K562 (cell line): ENCODE measurements around the gene ARHGAP26.

Experiments
- EZH2 ChIP-seq: IDR thresholded peaks from 2 replicates; pipeline ENCODE4 v1.6.1; 2012; ENCODE audit warnings: low read depth, mild to moderate bottlenecking, inconsistent platforms, low read length, borderline replicate concordance
- NR2F6 ChIP-seq: fragments of 450-650 bp; formaldehyde crosslinking; IDR thresholded peaks from 2 replicates; pipeline ENCODE4 v1.4.0; 2020; ENCODE audit warnings: mild to moderate bottlenecking
- NRF1 ChIP-seq, 2 experiments: fragments of 450-650 bp; IDR thresholded peaks in 1 of 2; conservative IDR thresholded peaks in 1 of 2; 2 replicates each; pipeline ENCODE4 v1.6.1; 2014; ENCODE audit warnings: mild to moderate bottlenecking in 2 of 2
- POLR2A ChIP-seq: fragments of 450-650 bp; conservative IDR thresholded peaks from 2 replicates; pipeline ENCODE4 v1.6.1; 2016
- REST ChIP-seq, 2 experiments: fragments of 450-650 bp; formaldehyde crosslinking in 1 of 2; IDR thresholded peaks; 2 replicates each; pipeline versions ENCODE4 v1.4.0 to v1.6.1; 2014 to 2020; ENCODE audit warnings: mild to moderate bottlenecking in 2 of 2, borderline replicate concordance in 1 of 2, low read depth in 1 of 2
- TGIF2 ChIP-seq: sonication (generic); formaldehyde crosslinking; IDR thresholded peaks from 2 replicates; pipeline ENCODE4 v1.8.1; 2022; ENCODE audit warnings: mild to moderate bottlenecking, missing genetic modification reagents, moderate library complexity
- ZKSCAN3 ChIP-seq: fragments of 250-450 bp; sonication (Bioruptor Pico); IDR thresholded peaks from 2 replicates; pipeline ENCODE4 v1.4.0; 2020
- TF ChIP-seq, protein P1 (sequence below), 3 experiments: IDR thresholded peaks in 2 of 3; conservative IDR thresholded peaks in 1 of 3; 2 replicates each; pipeline ENCODE4 v1.5.1; 2011 to 2012; ENCODE audit warnings: low read length in 3 of 3, mild to moderate bottlenecking in 3 of 3, control low read depth in 2 of 3, improper control_type of control experiment in 1 of 3, inconsistent platforms in 1 of 3, low read depth in 1 of 3, mixed read lengths in 1 of 3, moderate library complexity in 1 of 3; ENCODE audit not compliant: insufficient read depth in 2 of 3

DNA sequence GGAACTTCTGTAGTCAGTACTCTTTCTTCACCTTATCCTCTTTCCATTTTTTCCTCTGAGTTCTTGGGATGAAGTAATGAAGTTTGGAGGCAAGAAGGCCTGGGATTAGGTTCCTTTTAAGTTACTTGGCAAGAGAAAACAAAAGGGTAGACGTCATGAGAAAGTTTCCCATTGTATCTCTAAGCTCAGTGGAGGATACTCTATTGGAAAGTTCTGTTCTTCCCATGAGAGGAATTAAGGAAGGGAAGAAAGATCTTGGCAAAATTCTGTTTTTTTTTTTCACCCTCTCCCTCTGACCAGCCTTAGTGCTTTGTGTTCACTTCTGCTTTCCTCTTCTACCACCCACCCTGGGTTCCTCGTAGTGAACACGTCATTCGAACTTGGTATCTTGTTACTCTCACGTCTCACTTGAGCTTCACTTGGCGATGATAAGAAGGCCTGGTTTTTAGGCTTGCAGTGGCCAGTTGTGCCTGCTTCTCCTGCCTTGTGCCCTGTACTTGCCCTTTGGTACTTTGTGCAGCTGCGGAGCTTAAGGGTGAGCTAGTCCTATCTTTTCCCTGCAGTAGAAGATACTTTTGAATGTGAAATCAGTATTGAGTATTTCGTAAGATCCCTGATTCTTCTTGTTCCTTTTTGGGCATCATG lies 67.0 kb downstream of the ARHGAP26 start:
- TF ChIP-seq EZH2: no peak
- no peak for TF ChIP-seq NR2F6 (CRISPR knock-in tag)
- TF ChIP-seq ZKSCAN3: no peak
- TF ChIP-seq NRF1 (conservative IDR thresholded peaks at IDR 0.05 in 1 of 2, IDR thresholded peaks at IDR 0.05 in 1 of 2): no peak
- TF ChIP-seq, protein P1, sequence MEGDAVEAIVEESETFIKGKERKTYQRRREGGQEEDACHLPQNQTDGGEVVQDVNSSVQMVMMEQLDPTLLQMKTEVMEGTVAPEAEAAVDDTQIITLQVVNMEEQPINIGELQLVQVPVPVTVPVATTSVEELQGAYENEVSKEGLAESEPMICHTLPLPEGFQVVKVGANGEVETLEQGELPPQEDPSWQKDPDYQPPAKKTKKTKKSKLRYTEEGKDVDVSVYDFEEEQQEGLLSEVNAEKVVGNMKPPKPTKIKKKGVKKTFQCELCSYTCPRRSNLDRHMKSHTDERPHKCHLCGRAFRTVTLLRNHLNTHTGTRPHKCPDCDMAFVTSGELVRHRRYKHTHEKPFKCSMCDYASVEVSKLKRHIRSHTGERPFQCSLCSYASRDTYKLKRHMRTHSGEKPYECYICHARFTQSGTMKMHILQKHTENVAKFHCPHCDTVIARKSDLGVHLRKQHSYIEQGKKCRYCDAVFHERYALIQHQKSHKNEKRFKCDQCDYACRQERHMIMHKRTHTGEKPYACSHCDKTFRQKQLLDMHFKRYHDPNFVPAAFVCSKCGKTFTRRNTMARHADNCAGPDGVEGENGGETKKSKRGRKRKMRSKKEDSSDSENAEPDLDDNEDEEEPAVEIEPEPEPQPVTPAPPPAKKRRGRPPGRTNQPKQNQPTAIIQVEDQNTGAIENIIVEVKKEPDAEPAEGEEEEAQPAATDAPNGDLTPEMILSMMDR (IDR thresholded peaks at IDR 0.05 in 2 of 3, conservative IDR thresholded peaks at IDR 0.05 in 1 of 3; ENCODE audit: insufficient read depth in 2 of 3, low read depth in 1 of 3, low read length in 3 of 3): no peak
- no peak for TF ChIP-seq REST (IDR thresholded peaks at IDR 0.05; ENCODE audit: borderline replicate concordance)
- TF ChIP-seq REST (CRISPR knock-in tag; IDR thresholded peaks at IDR 0.05; ENCODE audit: low read depth): no peak
- TF ChIP-seq POLR2A: no peak
- TF ChIP-seq TGIF2: no peak
